WTC11 (cell line): ENCODE data around the gene GRM8. TPM values are rescaled to one million over a fixed set of nuclear protein-coding genes. Genes with fewer than 3 reads are reported as not detected.

ENCODE experiments used
- ATAC-seq: fragments of 200-7000 bp; cut with Tn5 transposase; 2 replicates; pipeline ENCODE4 v1.10.0; 2021; ENCODE audit warnings: mild to moderate bottlenecking, moderate library complexity
- CTCF ChIA-PET: fragments of 300-600 bp; sonication (Branson Sonifier 250); formaldehyde crosslinking; loops from one replicate; lab custom pipeline; 2021; ENCODE audit warnings: antibody characterized with exemption; lab: Charles Lee
- POLR2A ChIA-PET: fragments of 350-600 bp; sonication (Branson Sonifier 250); formaldehyde crosslinking; loops from one replicate; lab custom pipeline; 2021; ENCODE audit warnings: antibody characterized with exemption; lab: Charles Lee
- DNase-seq: peaks from one replicate; pipeline ENCODE4 v3.0.0; 2021; ENCODE audit warnings: low spot score
- H3K27ac Mint-ChIP-seq: 2 replicates; pipeline ENCODE4 v1.8.0; 2021; ENCODE audit warnings: mixed read lengths
- H3K27me3 Mint-ChIP-seq: 2 replicates; pipeline ENCODE4 v1.8.0; 2021; ENCODE audit warnings: low read depth, mild to moderate bottlenecking, moderate library complexity, mixed read lengths
- H3K36me3 Mint-ChIP-seq: 2 replicates; pipeline ENCODE4 v1.8.0; 2021; ENCODE audit warnings: mixed read lengths
- H3K4me1 Mint-ChIP-seq: 2 replicates; pipeline ENCODE4 v1.8.0; 2022; ENCODE audit warnings: mixed read lengths
- H3K4me3 Mint-ChIP-seq: 2 replicates; pipeline ENCODE4 v1.8.0; 2021; ENCODE audit warnings: mild to moderate bottlenecking, moderate library complexity, mixed read lengths
- H3K9me3 Mint-ChIP-seq: 2 replicates; pipeline ENCODE4 v1.8.0; 2021; ENCODE audit warnings: mixed read lengths
- ATF1 ChIP-seq: sonication (generic); formaldehyde crosslinking; IDR thresholded peaks from 2 replicates; pipeline ENCODE4 v1.8.1; 2023; ENCODE audit warnings: mild to moderate bottlenecking, moderate library complexity, missing genetic modification reagents
- CBFB ChIP-seq: sonication (generic); formaldehyde crosslinking; IDR thresholded peaks from 2 replicates; pipeline ENCODE4 v1.8.1; 2022; ENCODE audit warnings: mild to moderate bottlenecking, low read depth, missing genetic modification reagents
- ESRRA ChIP-seq: sonication (generic); formaldehyde crosslinking; IDR thresholded peaks from 2 replicates; pipeline ENCODE4 v1.8.1; 2022; ENCODE audit warnings: mild to moderate bottlenecking, missing genetic modification reagents, borderline replicate concordance
- HMGA2 ChIP-seq: fragments of 250-450 bp; sonication (Bioruptor Pico); IDR thresholded peaks from 2 replicates; pipeline ENCODE4 v1.4.0; 2021; ENCODE audit warnings: mild to moderate bottlenecking, moderate library complexity
- IRF2 ChIP-seq: sonication (generic); formaldehyde crosslinking; IDR thresholded peaks from 2 replicates; pipeline ENCODE4 v1.8.0; 2022; ENCODE audit warnings: low read depth, missing genetic modification reagents, borderline replicate concordance
- JUN ChIP-seq: sonication (generic); formaldehyde crosslinking; IDR thresholded peaks from 2 replicates; pipeline ENCODE4 v1.8.0; 2023; ENCODE audit warnings: mild to moderate bottlenecking, missing genetic modification reagents
- NFYB ChIP-seq: sonication (generic); formaldehyde crosslinking; conservative IDR thresholded peaks from 2 replicates; pipeline ENCODE4 v1.8.0; 2022; ENCODE audit warnings: low read depth, missing genetic modification reagents
- SMAD4 ChIP-seq: sonication (generic); formaldehyde crosslinking; IDR thresholded peaks from 2 replicates; pipeline ENCODE4 v1.8.0; 2022; ENCODE audit warnings: mild to moderate bottlenecking, missing genetic modification reagents
- SOX15 ChIP-seq: fragments of 250-450 bp; sonication (Bioruptor Pico); IDR thresholded peaks from 2 replicates; pipeline ENCODE4 v1.9.0; 2021; ENCODE audit warnings: mild to moderate bottlenecking
- TP53 ChIP-seq: sonication (generic); formaldehyde crosslinking; IDR thresholded peaks from 2 replicates; pipeline ENCODE4 v1.8.1; 2023; ENCODE audit warnings: mild to moderate bottlenecking, missing genetic modification reagents
- USF2 ChIP-seq: sonication (generic); formaldehyde crosslinking; IDR thresholded peaks from 2 replicates; pipeline ENCODE4 v1.8.1; 2023; ENCODE audit warnings: mild to moderate bottlenecking, missing genetic modification reagents, moderate library complexity
- ZBTB21 ChIP-seq: sonication (generic); formaldehyde crosslinking; IDR thresholded peaks from 2 replicates; pipeline ENCODE4 v1.8.1; 2023; ENCODE audit warnings: mild to moderate bottlenecking, missing genetic modification reagents, borderline replicate concordance
- ZNF219 ChIP-seq: sonication (generic); formaldehyde crosslinking; IDR thresholded peaks from 2 replicates; pipeline ENCODE4 v1.8.0; 2023; ENCODE audit warnings: missing genetic modification reagents, mild to moderate bottlenecking, borderline replicate concordance
- ZNF232 ChIP-seq: sonication (generic); formaldehyde crosslinking; IDR thresholded peaks from 2 replicates; pipeline ENCODE4 v1.8.0; 2022; ENCODE audit warnings: mild to moderate bottlenecking, missing genetic modification reagents
- ZNF281 ChIP-seq: sonication (generic); formaldehyde crosslinking; IDR thresholded peaks from 2 replicates; pipeline ENCODE4 v1.8.0; 2023; ENCODE audit warnings: mild to moderate bottlenecking, missing genetic modification reagents
- ZNF317 ChIP-seq: sonication (generic); formaldehyde crosslinking; IDR thresholded peaks from 2 replicates; pipeline ENCODE4 v1.8.1; 2023; ENCODE audit warnings: low read depth, mild to moderate bottlenecking, moderate library complexity, missing genetic modification reagents, borderline replicate concordance
- ZNF423 ChIP-seq: fragments of 250-450 bp; sonication (Bioruptor Pico); IDR thresholded peaks from 2 replicates; pipeline ENCODE4 v2.1.2; 2022; ENCODE audit warnings: mild to moderate bottlenecking, moderate library complexity
- total RNA-seq: library from RNA; stranded (reverse); gene quantifications from 3 replicates; pipeline ENCODE4 v1.2.3, GENCODE V29; 2021
- TF ChIP-seq, protein P1 (sequence below): sonication (generic); formaldehyde crosslinking; IDR thresholded peaks from 2 replicates; pipeline ENCODE4 v1.8.0; 2022; ENCODE audit warnings: mild to moderate bottlenecking, missing genetic modification reagents

The GRM8 gene
- total RNA-seq, 1 experiment from 2014 or later, result 2.3 TPM

GRCh38 chr7:126499481-126499880 is 753.3 kb downstream of the GRM8 start (continued):
- TF ChIP-seq SMAD4 (CRISPR knock-in tag) (no peak), ESRRA (CRISPR knock-in tag) (no peak), ZNF423 (no peak), ZNF219 (no peak), TP53 (CRISPR knock-in tag) (no peak), ZBTB21 (CRISPR knock-in tag) (no peak), CBFB (CRISPR knock-in tag) (no peak), ATF1 (no peak), ZNF317 (CRISPR knock-in tag) (no peak)

- Mint-ChIP-seq H3K27me3 (no peaks in the 10 kb centered on the region), H3K9me3 (no peaks in the 10 kb centered on the region), H3K36me3 (no peaks in the 10 kb centered on the region), H3K27ac (no peak overlapping the region), H3K4me1 (no peaks in the 10 kb centered on the region), H3K4me3 (no peak overlapping the region)
- TF ChIP-seq SOX15, result no peak
- no peak for TF ChIP-seq NFYB (CRISPR knock-in tag)
- TF ChIP-seq ZNF232 (CRISPR knock-in tag), result no peak
- TF ChIP-seq, protein P1, sequence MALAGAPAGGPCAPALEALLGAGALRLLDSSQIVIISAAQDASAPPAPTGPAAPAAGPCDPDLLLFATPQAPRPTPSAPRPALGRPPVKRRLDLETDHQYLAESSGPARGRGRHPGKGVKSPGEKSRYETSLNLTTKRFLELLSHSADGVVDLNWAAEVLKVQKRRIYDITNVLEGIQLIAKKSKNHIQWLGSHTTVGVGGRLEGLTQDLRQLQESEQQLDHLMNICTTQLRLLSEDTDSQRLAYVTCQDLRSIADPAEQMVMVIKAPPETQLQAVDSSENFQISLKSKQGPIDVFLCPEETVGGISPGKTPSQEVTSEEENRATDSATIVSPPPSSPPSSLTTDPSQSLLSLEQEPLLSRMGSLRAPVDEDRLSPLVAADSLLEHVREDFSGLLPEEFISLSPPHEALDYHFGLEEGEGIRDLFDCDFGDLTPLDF (CRISPR knock-in tag), result no peak
- POLR2A ChIA-PET, result no interaction called here
- CTCF ChIA-PET, result no interaction called here
- DNase-seq (no peak), ATAC-seq (no peak)
These were observed 757.0 kb downstream of the GRM8 start for GRCh38 chr7:126495733-126496132.

DNA sequence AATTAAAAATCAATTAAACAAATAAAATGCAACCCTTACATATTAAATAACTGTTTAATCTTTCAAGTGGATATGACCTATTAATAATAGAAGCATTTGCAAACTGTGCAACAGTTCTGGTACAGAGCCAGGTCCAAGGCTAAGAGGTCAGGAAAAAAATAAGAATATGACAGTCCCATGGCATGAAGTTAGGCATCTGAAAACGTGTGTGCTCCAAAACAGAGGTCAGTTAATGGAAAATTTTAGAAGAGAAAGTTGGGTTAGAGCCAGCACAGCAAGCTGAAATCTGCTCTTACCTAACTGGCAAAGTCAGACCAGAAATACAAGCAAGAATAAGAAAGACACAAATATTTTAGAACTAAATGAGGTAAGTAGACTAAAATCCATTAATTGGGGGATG is 757.7 kb downstream of the GRM8 start:
- POLR2A ChIA-PET, result no interaction called here

More for the DNA sequence above, 757.7 kb downstream of the GRM8 start:
- CTCF ChIA-PET, result no interaction called here
- Mint-ChIP-seq H3K27ac (no peak overlapping the region), H3K4me3 (no peak overlapping the region), H3K27me3 (no peaks in the 10 kb centered on the region), H3K4me1 (peaks cover 1% of the 10 kb centered on the region), H3K36me3 (no peaks in the 10 kb centered on the region), H3K9me3 (no peaks in the 10 kb centered on the region)
- ATAC-seq, result no peak
- TF ChIP-seq IRF2 (CRISPR knock-in tag), result no peak
- no peak for TF ChIP-seq ZNF281
- TF ChIP-seq HMGA2 (CRISPR knock-in tag), result no peak
- no peak for TF ChIP-seq SOX15
- no peak for TF ChIP-seq USF2 (CRISPR knock-in tag)
- no peak for TF ChIP-seq JUN (CRISPR knock-in tag)
- no peak for DNase-seq
